Measurements from ENCODE around the gene ZNF316.
"Not testable (repeated sequence)": the region's sequence is repeated elsewhere in the genome, so short reads cannot be mapped to it uniquely, and the experiment has no call there.

The ZNF316 gene

DNA sequence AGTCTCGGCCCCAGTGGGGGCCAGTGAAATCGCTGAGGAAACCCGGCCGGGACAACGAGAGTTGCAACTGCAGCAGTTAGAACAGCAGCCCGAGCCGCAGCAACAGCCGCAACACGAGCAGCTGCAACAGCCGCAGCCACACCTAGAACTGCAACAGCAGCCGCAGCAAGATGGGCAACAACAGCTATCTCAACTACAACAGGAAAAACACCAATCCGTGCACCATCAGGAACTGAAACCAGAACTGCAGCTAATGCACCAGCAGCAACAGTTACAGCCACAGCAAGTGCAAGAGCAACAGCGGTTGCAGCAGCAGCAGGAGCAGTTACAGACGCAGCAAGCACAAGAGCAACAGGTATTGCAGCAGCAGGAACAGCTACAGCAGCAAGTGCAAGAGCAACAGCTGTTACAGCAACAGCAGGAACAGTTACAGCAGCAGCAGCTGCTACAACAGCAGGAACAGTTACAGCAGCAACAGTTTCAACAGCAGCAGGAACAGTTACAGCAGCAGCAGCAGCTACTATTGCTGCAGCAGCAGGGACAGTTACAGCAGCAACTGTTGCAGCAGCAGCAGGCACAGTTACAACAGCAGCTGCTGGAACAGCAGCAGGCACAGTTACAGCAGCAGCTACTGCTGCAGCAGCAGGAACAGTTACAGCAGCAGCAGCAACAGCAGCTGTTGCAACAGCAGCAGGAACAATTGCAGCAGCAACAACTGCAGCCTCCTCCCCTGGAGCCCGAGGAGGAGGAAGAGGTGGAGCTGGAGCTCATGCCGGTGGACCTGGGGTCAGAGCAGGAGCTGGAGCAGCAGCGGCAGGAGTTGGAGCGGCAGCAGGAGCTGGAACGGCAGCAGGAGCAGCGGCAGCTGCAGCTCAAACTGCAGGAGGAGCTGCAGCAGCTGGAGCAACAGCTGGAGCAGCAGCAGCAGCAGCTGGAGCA is 15.7 kb upstream of the ZNF316 start:
- DNase-seq: no peak

DNA sequence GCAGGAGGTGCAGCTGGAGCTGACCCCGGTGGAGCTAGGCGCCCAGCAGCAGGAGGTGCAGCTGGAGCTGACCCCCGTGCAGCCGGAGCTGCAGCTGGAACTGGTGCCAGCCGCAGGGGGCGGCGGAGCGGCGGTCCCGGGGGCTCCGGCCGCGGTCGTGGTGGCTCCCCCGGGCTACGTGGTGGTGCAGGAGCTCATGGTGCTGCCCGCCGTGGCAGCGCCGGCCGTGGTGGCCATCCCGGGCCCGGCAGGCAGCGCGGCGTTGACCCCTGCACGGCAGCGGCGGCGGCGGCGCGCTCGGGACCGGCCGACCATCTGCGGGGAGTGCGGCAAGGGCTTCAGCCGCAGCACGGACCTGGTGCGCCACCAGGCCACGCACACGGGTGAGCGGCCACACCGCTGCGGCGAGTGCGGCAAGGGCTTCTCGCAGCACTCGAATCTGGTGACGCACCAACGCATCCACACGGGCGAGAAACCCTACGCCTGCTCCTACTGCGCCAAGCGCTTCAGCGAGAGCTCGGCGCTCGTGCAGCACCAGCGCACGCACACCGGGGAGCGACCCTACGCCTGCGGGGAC is 14.9 kb upstream of the ZNF316 start:
- no peak for DNase-seq

DNA sequence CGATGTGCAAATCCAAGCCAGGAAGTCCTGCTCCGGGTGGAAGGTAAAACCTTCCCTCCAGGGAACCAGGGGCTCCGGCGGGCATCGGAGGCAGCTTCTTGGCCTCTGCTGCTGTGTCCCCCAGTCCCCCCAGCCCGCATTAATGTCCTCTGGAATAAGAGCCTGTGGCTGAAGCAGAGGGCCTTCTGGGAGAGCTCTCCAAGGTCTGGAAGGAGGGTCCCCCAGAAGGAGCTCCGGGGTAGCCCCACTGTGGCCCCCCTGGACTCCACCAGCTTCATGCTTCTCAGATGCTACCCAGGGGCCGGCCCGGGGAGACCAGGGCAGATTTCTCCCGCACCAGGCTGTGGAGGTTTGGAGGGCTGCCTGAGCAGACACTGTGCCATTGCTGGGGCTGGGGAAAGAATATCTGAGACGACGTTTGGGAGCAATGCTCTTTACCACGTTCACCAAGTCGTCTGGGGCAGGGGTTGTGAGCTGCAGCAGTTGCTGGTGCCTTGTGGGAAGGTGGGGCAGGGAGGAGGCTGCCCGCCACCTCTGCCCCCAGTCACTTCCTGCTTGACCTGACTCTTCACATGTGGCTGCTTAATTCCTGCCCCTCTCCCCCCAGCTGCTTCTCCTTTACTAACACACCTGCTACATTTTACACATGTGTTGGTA is 13.4 kb upstream of the ZNF316 start:
- peak in 1 of 2 experiments; percentile 13 for DNase-seq

DNA sequence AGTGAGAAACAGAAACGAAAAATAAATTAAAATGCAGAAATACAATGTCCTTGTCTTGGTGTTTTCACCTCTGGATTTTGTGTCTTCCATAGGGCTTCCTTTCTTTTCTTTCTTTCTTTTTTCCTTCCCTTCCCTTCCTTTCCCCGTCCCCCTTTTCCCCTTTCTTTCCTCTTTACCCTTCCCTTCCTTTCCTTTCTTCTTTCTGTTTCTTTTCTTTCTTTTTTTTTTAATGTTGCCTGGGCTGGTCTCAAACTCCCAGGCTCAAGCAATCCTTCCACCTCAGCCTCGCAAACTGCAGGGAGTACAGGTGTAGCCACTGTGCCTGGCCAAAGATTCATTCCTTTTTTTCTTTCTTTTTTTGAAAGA is 12.9 kb upstream of the ZNF316 start:
- no peak for DNase-seq

DNA sequence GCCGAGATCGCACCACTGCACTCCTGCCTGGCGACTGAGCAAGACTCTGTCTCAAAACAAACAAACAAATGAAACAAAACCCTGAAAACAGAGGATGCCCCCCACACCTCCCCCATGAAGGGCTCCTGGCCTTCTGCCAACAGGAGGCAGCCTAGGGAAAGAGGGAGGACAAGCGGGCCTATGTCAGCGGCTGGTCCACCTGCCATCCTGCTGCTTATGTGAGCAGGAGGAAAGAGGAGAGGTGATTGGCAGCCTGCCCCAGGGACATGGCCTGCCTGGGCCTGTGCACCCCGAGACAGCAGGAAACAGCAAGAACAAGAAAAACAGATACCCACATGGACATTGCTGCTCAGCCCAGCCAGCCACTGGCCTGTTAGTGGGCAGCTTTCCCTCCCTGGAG is 9.1 kb upstream of the ZNF316 start:
- no peak for DNase-seq

DNA sequence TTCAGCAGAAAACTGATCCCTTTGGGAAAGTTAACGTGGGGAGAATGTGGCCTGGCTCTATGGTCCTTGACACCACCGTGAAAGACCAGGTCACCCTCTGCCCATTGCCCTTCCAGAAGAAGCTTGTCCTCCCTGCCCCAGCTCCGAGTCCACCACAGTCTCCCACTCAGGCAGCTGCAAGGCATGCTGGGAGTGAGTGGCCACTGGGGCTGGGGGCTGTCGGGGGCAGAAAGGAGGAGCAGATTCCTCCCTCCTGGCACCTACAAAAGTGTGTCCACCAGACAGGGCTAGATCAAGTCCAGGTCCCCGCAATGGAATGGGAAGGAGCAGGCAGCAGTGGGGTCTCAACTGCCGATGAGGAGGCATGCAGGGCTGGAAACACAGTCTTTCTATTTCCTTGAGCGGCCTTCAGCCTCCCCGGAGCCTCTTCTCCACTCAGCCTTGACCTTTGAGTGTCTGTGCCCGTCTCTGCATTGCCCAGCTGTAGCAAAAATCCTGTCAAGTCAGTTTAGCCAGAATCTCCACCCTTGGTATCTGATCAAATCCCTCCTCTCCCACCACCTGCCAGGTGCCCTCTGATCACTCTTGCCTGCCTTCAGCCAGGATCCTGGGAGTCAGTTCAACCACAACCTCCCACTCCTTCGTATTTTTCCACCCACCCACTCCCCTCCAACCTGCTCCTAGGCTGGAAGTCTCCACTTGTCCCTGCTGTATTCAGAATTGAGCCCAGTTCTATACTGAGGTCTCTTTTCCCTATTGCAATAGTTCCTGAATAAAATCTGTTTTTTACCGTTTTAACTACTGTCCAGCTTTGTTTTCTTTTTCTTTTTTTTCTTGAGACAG is 6.9 kb upstream of the ZNF316 start:
- DNase-seq: no peak

DNA sequence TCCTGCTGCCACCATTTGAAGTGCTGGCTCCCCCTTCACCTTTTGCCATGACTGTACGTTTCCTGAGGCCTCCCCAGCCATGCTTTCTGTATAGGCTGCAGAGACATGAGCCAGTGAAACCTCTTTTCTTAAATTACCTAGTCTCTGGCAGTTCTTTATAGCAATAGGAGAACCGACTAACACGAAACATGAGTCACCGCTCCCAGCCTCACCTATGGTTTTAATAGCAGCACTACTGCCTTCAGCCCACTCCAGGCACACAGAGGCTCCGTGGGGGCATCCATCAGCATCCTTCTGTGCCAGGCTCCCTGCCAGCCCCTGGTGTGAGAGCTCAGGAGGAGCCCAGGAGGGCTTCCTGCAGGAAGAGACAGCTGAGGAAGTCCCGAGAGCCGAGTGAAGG is 5.5 kb upstream of the ZNF316 start:
- DNase-seq: no peak

DNA sequence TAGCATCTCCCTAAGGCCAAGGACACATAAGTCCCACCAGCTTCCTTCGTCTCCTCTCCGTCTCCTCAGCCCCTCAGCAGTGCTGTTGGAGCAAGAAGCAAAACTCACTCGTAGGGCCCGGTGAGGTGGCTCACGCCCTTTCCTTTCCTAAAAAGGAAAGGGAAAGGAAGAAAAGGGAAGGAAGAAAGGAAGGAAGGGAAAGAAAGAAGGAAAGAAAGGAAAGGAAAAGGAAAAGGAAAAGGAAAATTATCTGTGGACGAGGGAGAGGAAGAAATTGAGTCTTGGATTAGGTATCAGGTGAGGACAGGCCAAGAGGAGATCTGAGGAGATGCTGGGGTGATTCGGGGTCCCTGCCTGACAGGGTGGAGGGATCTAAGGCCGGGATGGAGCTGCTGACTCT is 3.1 kb upstream of the ZNF316 start:
- DNase-seq: no peak

DNA sequence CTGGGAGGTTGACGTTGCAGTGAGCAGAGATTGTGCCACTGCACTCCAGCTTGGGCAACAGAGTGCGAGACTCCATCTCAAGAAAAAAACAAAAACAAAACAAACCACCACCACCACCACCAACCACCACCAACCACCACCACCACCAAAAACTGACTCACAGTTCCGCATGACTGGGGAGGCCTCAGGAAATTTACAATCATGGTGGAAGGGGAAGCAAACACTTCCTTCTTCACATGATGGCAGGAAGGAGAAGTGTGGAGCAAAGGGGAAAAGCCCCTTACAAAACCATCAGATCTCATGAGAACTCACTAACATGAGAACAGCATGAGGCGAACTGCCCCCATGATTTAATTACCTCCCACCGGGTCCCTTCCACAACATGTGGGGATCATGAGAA is 2.1 kb upstream of the ZNF316 start:
- not testable (repeated sequence) for DNase-seq

DNA sequence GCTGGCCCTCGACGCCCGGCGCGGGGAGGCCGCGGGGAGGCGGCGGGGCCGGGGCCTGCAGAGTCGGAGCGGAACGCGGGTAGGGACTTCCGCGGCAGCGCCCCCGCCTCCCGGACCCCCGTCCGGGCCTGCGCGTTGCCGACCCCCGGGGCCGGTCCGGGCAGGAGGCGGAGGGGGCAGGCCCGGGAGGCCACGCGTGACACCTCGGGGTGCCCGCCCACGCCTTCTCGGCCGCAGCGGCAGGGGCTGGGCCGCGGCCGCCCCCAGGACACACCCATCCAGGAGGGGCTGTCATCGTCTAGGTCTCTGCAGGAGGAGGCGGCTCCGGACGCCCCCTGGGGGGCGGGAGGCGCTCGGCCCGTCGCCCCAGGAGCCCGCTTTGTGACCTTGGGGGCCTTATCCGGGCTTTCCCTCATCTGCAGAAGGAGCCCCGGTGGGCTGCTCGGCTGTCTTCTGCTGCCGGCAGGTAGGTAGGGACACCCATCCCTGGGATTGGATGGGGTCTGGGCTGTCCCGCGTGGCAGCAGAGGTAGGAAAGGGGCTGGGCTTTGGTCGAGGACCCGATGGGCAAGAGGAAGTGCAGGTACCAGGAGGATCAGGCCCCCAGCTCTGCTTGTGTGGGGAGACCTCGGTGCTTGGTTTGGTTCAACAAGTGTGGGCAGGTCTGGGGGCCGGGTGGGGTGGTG is 569 bp downstream of the ZNF316 start:
- peak; percentile 49 to 64 for DNase-seq

DNA sequence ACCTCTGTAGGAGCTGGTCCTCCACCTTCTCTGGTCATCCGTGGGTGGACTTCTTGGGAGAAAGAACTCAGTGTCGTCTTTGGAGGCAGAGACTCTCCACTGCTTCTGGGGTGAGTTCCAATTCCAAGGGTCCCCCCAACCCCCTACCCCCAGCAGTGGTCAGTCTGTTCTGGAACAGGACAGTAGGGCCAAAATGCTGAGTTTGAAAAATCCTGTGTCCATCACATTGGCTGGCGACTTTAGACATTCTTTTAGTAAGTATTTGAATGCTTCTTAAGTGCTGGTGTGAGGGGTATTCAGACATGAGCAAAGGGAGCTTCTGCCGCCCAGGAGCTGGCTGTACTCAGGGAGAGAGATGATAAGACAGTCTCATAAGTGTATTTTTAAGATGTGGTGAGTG is 1.9 kb downstream of the ZNF316 start:
- DNase-seq: no peak

DNA sequence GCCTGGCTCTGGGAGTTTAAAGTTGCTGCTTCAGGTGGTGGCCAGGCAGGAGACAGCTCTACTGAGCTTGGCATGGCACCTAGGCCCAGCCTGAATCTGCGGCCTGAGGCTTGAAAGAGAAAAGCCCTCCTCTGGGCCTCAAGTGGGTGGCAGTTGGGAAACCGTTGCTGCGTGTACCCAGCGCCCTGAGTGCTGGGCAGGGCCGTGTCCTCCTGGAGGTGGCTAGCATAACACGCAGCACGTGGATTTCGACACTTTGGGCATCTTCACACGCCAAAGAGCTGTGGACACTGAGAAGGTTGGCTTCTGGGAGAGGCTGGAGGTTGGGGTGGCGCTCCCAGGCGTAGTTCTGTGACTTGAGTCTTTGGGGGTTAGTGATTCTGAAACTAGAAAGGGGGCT is 2.5 kb downstream of the ZNF316 start:
- no peak for DNase-seq

DNA sequence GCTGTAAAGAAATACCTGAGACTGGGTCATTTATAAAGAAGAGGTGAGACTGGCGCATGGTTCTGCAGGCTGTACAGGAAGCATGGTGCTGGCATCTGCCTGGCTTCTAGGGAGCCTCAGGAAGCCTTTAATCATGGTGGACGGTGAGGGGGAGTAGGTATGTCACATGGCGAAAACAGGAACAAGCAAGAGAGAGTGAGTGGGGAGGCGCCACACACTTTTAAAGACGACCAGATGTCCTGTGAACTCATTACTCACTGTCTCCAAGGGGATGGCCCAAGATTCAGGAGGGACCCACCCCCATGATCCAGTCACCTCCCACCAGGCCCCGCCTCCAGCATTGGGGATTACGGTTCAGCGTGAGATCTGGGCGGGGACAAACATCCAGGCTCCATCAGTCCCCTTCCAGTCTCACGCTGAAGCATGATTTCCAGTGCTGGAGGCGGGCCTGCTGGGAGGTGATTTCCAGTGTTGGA is 3.2 kb downstream of the ZNF316 start:
- DNase-seq: peak; percentile 38 to 55

DNA sequence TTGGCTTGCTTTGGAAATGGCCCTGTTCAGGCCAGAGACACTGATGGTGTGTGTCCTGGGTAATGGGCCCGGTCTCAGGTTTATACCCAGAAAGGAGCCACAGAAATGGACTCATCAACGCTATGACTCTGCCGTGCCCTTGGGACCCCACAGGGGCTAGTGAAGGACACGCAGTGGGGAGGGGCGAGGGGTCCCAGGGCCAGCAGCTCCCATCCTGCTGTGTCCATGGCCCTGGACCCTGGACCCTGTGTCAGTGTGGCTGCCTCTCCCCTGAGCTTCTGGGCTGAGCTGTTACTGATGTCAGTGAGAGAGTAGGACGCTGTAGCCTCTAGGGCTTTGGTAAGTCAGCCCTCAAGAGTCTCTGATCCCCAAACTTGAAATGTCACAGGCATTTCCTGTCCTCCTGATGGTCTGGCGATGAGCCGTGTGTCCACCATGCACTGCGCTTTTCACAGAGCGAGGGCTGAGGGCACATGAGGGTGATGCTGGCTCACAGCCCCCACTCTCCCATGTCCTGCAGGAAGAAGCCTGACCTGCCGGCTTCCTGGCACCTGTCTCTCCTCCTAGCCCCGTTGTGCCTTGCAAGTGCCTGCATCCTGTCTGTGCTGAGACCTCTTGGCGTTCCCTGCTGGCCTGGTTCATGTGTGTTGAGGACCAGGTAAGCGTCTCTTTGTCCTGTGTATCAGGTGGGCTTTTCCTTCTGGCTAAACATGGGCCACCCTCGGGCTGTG is 4.4 kb downstream of the ZNF316 start:
- no peak for DNase-seq

DNA sequence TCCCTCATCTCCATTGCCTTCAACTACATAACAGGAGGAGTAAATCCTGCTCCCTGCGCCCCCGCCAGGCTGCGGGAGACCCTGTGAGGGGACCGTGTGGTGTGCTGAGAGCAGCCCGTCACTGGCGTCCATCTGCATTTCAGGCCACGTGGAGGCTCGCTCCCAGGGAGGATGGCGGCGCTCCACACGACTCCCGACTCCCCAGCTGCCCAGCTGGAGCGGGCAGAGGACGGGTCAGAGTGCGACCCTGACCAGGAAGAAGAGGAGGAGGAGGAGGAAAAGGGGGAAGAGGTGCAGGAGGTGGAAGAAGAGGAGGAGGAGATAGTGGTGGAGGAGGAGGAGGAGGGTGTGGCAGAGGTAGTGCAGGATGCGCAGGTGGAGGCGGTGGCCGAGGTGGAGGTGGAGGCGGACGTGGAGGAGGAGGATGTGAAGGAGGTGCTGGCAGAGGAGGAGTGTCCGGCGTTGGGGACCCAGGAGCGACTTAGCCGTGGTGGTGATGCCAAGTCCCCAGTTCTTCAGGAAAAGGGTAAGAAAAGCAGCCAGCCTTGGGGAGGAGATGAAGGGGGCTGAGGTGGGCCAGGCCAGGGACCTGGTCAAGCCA is 5.2 kb downstream of the ZNF316 start:
- DNase-seq: no peak

DNA sequence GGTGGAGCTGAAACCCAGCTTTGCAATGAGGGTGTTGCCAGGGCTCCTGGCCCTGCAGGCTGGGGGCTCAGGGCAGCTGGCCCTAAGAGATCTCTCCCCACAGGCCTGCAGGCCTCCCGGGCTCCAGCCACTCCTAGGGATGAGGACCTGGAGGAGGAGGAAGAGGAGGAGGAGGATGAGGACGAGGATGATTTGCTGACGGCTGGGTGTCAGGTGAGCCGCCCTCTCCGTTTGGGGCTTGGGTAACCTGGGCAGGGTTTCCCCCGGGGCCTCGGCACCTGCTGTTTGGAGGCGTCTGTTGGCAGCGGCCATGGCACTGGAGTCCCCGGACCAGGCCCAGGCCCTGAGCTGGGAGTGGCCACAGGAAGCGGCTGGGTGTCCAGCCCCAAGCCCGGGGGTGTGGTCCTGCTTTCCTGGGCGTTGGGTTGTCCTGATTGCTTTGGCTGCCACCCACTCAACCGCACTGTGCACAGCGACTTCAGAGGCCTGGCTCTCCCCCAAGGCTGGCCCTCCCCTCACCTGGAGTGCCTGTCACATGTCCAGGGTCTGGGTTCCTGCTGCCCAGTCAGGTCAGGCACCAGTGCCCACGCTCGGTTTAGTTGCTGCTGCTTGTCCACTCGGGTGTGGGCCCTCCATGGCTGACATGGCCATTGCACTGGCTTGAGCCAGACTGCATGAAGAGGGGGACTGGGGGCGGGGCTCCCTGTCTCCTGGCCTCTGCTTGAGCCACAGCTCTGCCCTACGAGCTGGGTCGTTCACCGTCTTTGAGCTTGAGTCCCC is 5.9 kb downstream of the ZNF316 start:
- no peak for DNase-seq

DNA sequence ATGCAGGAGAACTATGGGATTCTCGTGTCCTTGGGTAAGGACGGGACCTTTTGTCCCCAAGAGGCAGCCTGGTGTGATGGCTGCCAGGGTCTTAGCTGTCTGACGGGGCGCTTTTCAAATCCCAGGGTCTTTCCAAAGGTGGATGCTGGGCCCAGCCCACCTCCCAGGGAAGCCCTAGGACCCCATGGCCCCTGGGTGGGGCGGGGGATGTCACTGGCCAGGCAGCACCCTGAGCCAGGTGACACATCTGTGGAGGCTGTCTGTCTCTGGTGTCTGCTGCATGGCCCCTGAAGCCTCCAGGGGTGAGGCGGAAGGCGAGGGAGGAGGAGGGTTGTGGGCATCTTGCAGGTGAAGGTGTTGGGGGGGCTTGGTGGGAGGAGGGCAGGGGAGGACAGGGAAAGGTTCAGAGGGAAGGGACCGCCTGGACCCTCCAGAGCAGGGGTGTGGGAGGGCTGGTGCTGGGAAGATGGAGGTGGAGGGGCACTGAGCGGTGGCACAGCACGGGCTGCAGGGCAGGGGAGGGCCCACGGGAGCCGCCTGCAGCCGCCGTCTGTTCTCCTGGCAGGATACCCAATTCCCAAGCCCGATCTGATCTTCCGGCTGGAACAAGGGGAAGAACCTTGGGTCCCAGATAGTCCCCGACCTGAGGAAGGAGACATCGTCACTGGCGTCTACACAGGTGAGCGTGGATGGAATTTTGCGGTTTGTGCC is 7.0 kb downstream of the ZNF316 start:
- no peak for DNase-seq

DNA sequence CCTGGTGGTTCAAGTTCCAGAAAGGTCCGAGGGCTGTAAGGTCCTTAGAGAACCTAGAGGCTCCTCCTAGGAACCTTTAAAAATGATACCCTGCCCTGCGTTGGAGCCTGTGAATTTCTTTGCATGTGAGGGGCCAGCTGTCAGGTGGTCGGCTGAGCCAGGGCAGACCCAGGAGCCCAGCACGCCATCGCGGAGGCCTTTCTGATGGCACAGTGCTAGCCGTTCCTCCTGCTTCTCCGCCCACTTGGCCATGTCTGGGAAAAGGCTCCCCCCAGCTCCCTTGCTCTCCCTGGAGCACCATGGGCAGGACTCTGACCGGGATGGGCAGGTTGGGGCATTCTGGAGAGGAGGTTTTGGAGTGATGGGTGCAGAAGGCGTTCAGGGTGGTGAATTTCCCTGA is 7.6 kb downstream of the ZNF316 start:
- no peak for DNase-seq

DNA sequence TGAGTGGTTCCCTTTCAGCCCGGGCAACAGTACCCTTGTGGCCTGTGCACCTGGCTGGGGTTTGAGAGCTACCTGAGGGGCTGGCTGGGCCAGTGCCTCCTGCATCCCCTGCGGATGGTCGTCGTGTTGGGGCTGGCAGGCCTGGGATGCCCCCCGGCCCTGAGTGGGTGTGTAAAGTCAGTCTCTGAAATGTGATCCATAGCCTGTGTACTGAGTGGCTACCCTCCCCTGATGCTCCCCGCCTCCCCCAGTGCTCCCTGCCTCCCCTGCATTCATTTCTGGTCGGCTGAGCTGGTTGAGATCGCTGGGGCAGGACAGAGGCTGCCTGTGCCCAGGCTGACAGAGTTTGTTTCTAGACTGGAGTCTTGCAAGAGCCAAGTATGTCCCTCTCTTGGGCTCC is 9.3 kb downstream of the ZNF316 start:
- DNase-seq: no peak

DNA sequence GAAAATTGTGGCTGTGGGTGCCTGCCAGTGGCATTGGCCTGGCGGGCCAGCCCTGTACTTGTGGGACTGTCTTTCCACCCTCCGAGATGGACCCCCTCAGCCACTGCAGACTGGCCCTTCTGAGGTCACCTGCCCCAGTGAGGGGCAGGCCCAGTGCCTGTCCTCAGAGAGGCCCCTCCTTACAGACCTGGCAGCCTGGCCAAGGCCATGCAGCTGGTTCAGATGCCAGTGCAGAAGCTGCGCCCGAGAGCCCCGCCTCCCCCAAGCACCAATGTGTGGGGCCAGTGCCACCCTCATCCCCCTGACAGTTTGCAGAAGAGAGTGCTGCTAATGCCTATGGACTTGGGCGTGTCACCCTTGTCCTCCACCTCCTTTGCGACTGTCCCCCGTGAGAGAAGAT is 10.0 kb downstream of the ZNF316 start:
- DNase-seq: no peak
